NCI-H1105 treated with DMSO at 0.1 percent for 48 hours (cell line): Measurements from ENCODE around the gene PPP5C.
"Not testable (repeated sequence)": the region's sequence is repeated elsewhere in the genome, so short reads cannot be mapped to it uniquely, and the experiment has no call there.

Experiments
- DNase-seq: peaks from one replicate; lab custom pipeline; 2025; lab: John Stamatoyannopoulos, UW

PPP5C gene

DNA sequence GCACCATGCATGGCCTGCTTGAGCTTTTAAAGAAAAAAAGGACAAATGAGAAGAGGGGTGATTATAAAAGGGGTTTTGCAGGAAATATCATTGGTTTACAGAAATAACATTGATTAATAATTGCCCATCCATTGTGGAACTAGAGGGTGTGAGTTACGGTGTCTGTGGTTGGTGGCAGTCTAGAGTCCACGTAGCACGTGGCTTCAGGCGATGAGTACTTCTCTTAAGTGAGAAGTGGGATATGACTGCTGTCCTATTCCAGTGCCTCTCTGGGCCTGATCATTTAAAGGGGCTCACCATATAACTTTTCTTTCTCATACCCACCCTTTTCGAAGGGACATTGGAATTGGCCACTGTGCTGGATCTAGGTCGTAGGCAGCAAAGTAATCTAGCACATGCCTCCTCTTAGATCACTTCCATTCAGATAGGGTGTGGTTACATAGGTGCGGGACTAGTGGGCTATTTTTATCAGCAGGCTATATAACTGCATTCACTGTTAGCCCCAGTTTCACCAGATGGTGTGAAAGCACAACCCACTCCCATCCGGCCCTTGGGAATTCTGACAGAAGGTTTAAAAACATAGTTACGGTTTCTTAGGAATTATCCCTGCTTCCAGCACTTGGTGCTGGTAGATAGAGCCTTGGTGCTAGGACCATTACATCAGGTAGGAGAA is 19.9 kb downstream of the PPP5C start:
- DNase-seq: no peak

DNA sequence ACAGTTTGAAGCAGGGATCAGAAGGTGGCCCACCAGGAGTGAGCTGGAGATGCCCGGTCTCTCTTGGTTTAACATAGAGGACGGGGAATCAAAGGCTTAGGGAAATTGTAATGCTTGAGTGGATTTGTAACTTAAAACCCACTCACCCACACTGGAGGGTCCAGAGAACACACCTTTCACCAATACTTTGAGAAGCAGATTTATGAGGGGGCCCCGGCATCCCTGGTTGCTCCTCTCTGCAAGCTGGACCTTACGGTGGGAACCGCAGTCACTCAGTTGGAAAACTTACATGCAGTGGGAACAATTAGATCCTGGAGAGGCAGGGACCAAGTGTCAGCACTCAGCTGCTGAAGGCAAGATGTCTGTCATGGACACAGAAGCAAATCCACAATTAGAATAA is 20.5 kb downstream of the PPP5C start:
- no peak for DNase-seq

DNA sequence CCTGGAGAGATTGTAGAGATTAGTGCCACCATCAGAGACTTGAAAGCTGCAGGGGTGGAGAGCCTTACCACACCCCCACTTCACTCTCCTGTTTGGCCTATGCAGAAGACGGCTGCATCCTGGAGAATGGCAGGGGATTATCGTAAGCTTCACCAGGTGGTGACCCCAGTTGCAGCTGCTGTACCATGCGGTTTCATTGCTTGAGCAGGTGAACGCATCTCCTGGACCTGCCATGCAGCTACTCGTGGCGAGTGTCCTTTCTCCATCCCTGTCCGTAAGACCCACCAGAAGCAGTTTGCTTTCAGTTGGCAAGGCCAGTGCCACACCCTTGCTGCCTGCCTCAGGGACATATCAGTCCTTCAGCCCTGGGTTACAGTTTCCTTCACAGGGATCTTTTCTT is 21.2 kb downstream of the PPP5C start:
- no peak for DNase-seq

DNA sequence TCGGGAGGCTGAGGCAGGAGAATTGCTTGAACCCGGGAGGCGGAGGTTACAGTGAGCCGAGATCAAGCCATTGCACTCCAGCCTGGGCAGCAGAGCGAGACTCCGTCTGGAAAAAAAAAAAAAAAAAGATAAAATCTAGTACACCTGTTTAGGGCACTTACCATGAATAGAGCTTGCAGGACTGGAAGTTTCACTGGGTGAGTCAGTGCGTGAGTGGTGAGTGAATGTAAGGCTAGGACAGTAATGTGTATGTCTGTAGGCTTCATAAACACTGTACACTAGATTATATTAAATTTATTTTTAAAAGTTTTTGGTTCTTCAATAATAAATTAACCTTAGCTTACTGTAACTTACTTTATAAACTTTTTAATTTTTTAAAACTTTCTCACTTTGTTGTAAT is 22.9 kb downstream of the PPP5C start:
- no peak for DNase-seq

DNA sequence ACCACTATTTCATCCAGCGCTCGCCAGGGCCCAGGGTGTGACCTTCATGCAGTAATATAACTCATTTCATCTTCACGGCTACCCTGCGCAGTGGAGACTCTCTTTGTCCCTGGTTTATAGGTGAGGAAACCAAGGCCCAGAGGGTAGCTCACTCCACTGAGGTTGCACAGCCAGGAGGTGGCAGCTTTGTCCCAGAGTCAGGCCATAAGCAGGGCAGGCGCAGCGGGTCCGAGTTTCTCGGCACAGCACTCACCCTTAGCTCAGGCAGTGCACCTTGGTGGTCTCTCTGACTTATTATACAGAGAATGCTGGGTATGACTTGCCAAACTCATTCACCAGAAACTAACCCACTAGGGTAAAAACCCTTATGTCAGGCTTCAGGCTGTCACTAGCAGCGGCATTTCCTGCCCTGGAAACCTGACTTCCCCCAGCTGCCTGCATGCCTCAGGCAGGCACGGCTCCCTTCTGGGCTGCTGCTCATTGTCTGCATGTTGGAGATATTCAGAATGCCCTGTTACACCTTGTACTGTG is 24.5 kb downstream of the PPP5C start:
- DNase-seq: no peak

DNA sequence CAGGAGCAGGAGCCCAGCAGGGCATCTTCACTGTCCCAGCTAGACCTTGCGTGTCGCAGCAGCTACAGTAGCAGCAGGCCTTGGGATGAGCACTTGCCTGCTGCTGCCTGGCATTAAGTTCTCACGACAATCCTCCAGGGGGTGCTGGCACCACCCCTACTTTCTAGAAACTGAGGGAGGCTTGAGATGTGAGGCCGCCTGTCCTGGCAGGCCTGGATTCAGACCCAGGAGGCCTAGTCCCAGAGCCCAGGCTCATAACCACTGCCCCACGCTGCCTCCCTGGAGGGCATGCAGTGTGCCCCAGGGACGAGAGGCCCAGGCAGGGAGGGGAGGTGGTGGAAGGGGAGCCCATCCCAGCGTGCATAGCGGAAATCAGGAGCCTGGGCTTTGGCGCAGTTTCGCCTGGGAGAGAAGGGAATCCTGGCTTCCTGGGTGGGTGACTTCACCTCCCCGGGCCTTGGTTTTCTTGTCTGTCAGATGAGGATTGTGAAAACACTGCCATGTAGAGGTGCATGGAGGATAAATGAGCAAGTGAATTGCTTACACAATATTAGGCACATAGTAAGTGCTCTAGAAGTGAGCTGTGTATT is 26.1 kb downstream of the PPP5C start:
- no peak for DNase-seq

DNA sequence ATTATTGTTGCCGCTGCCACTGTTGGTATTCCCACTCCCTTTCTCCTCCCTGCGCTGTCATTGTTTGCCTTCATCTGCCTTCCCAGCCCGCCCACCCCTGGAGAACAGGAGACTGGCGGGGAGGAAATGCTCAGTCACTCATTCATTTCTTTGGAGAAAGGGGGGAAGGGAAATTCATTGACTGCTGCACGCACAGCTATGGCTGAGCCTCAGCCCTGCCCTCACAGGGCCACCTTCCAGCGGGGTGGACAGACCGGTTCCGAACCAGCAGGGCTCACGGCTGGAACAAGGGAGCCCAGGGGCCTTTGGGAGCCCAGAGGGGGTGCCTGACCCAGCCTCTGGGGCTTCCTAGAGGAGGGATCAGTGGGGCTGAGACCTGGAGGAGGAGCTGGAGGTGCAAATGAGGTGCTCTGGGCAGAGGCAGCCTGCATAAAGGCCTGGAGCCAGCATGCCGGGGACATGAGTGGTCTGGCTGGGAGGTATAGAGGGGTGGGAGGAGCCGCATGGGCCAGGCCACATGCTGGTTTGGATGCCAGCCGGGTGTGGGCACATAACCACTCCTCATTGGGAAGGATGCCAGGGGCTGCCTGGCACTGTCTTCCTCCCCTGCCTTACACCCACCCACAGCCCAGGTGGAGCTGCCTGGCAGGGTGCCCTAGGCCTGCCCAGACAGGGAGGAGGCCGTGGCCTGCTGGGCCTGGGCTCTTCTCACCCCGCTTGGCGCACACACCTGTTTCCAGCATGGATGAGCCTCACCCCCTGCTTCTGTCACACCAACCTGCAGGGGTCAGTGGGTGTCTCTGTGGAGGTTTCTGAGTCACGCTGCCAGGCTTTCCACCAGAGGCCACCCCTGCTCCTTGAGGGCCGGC is 26.8 kb downstream of the PPP5C start:
- DNase-seq: peak; percentile 99

DNA sequence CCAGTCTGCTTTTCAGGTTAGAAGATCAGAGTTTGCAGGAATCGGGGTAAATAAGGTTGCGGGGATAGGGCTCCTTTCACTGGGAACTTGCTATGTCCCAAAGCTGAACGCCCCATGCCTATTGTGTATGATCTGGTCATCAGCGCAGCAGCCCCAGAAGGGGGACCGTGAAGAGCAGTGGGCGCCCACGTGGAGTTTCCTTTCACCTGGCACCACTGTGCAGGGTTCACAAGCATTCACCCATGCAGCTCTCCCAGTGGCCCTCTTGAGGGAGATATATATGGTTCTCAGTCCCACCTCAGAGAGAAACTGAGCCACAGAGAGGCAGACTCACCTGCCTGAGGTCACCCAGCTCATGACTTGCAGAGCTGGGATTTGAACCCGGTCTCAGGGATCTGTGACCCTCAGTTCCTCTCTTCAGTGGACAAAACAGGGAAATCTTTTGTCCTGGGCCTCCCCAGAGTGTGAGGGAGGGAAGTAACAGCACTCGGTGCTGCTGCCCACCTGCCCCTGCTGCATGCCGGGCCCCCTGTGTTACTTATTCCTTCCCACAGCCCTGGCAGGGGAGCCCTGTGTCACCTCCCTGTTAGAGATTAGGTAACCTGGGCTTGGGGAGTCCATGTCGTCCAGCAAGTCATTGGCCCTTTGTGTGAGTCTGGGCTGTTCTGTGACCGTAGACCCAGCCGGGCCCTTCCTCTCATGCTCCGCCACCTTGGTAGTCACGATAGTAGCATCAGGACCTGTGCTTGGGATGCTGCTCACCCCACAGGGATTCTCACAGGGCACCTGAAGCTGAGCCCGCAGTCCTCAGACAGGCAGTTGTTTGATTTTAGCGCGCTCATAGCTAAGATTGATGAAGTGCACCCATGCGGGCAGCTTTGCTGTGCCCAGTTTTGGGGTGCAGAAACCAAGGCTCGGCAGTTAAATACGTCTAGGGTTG is 27.9 kb downstream of the PPP5C start:
- DNase-seq: no peak

DNA sequence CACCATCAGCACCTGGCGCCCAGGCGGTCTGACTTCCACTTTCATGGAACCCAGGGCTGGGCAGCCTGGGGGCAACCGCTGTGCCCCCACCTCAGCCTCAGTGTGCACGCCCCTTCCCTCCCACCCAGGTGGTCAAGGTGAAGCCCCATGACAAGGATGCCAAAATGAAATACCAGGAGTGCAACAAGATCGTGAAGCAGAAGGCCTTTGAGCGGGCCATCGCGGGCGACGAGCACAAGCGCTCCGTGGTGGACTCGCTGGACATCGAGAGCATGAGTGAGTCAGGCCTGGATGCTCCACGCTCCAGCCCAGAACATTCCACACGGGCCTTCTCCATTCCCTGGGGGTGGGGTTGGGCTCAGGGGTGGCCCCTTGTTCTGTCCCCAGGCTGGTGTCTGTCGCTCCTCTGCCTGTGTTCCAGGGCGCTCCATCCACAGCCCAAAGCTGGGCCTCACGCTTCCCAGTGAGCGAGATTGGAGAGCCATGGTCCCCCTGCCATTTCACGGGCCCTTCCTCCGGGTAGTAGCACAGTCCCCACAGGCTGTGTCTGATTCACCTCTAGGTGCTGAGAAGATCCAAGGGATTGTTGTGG is 28.7 kb downstream of the PPP5C start:
- DNase-seq: not testable (repeated sequence)

DNA sequence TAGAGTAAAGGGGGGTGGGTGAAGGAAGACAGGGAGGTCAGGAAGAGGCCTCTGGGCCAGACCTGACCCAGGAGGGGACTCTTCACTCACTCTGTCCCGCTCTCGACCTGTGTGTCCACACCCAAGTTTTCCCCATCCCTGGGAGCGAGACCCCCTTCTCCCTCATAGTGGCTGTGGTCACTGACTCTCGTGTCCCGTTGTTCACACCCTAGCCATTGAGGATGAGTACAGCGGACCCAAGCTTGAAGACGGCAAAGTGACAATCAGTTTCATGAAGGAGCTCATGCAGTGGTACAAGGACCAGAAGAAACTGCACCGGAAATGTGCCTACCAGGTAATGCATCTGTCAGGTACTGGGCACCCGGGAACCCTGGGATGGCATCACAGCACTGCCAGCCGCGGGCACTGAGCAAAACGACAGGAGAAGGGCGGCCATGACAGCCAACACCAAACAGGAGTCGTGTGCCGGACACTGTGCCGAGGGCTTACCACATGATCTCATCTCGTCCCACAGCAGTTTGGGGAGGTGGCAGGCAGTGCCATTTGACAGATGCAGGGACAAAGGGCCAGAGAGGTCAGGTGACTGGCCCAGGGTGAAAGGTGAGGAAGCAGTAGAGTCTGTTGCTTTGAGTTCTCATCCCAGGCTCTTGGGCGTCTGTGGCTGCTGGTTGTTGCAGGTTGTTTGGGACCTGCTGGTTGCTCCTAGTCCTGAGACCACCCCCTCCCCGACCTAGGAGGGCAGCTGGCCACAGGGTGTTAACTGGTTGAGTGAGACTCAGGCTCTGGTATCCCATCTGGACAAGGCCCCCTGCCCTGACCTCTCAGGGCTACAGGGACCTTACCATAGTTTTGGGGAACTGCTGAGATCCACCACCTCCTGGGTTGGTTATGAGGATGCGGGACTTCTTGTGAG is 29.6 kb downstream of the PPP5C start:
- no peak for DNase-seq

DNA sequence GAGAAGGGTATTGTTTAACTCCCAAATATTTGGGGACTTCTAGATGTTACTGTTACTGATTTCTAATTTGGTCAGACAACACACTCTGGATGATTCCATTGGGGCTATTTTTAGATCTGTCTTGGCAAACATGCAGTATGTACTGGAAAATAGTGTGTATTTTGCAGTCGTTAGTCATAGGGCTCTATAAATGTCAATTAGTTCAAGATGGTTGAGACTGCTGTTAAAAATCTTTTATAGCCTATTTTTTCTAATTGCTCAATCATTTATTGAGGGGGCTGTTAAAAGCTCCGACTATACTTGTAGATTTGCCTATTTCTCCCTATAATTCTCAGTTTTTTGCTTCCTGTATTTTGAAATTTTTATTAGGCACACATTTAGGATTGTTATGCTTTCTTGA is 31.4 kb downstream of the PPP5C start:
- DNase-seq: peak; percentile 55

DNA sequence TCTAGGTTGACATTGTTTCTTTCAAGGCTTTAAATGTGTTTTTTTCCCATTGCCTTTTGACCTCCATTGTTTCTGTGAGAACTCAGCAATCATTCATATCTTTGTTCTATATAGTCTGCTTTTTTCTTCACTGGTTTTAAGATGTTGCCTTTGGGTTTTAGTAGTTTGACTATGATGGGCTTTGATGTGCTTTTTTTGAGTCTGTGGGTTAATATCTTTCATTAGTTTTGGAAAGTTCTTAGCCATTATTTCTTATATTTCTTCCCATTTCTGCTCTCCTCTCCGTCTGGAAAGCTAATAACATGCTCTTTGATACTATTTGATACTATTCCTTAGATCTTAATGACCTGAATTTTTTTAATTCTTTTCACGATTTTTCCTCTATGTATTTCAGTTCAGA is 33.8 kb downstream of the PPP5C start:
- no peak for DNase-seq

DNA sequence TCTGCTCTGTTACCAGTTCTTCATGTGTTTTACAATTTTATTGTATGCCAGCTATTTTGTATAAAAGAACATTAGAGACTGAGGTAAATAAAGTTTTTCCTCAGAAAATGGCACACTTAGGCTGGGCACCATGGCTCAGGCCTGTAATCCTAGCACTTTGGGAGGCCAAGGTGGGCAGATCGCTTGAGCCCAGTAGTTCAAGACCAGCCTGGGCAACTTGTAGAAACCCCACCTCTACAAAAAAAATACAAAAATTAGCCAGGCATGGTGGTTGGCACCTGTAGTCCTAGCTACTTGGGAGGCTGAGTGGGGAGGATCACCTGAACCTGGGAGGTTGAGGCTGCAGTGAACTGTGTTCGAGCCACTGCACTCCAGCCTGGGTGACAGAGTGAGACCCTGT is 34.5 kb downstream of the PPP5C start:
- no peak for DNase-seq

DNA sequence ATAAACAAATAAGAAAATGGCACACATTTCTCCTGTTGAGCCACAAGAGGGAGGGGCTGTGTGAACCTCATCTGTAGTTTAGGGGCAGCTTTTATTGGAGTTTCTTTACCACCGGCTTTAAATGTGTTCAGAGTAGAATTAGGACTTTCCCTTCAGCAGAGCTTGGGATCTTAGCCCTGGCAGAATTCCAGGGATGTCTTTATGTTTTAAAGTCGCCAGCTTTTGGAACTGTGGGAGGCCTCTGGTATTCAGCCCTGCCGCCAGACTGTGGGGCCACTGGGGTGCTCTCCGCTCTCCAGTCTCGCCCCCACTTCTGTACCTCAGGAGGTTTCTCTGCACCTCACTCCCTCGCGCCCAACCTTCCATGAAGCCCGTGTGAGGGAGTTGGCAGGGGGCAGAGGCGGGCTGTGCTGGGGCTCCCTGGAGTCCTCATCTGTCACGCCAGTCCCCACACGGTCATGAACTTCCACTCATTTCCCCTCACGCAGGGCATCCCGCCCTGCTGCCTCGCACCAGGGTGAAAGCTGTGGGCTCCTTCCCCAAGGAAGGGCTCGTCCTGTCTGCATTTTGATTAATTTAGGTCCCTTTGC is 35.0 kb downstream of the PPP5C start:
- DNase-seq: no peak

DNA sequence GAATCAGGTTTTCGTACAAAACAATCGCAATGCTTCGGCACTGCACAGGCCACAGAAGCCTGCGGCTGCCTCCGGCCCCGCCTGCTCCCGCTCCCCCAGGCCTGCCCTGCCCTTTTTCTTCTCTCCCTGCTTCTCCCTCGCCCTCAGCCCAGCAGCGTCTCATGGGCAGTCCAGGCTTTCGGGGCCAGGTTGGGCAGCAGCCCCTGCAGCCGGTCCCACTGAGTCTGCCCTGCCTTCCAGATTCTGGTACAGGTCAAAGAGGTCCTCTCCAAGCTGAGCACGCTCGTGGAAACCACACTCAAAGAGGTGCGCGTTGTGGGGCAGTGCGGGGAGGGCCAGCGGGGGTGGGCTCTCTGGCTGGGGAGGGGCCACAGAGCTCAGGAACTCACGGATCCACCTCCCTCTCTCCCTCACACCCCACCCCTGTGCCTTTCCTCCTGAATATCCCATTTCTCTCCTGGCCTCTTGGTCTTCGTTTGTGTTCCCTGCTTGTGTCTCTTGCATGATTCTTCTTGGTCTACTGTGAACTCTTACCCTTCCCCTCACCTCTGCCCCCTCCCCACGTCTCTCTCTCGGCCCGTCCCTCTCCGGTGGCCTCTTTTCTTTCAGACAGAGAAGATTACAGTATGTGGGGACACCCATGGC is 36.4 kb downstream of the PPP5C start:
- DNase-seq: no peak

DNA sequence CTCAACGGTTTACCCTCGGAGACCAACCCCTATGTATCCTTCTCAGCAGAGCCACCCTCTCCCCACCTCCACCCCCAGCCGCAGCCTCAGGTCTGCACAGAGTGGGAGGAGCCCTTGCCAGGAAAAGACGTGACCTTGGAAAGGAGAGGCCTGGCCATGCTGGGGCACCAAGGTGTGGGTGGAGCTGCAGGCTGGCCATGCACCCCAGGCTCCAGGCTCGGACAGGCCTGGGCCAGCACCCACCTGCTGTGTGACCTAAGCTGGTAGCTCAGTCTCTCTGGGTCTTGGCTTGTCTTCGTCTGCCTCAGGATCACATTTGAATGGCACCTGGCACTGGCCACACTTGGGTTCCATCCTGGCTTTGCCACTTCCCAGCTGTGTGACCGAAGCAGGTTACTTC is 37.0 kb downstream of the PPP5C start:
- DNase-seq: no peak

DNA sequence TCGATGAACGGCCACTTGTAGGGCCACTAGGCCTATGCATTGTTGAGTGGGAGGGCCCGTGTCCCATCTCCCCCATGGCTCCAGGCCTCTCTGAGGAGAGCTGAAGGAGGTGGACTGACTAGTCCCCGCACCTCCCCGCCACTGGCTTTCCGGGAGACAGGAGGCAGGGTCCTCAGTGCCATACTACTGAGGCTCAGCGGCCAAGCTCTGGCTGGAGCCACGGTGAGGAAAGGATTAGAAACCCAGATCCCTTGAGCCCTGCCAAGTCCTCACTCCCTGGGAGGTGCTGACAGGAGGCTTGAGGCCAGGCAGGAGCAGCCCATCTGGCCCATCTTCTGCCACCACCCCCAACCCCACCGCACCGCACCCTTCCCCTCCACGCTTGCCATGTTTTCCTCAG is 37.5 kb downstream of the PPP5C start:
- DNase-seq: no peak

DNA sequence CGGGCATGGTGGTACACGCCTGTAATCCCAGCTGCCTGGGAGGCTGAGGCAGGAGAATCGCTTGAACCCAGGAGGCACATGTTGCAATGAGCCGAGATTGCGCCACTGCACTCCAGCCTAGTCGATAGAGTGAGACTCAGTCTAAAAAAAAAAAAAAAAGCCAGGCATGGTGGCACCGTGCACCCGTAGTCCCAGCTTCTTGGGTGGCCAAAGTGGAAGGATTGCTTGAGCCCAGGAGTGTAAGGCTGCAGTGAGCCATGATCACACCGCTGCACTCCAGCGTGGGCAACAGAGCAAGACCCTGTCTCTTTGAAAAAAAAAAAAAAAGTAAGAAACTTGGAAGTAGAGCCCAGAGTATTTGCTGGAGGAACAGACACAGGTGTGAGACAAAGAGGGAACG is 38.7 kb downstream of the PPP5C start:
- DNase-seq: no peak

DNA sequence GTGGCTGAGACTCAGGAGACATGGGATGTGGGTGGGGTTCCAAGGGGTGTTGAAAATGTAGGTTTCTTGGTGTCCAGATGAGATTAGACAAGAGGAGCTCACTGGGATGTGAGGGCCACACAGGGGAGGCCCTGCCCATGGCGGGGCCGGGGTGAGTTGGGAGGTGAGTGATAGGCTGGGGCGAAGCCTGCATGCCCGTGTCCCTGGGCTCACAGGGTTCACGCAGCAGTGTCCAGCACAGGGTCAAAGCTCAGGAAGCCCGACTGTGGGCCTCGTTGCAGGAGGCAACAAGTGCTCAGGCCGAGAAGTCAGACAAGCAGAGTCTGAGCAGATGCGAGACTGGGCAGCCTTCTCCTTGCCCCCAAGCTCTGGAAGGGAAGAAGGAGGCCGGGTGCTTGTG is 39.3 kb downstream of the PPP5C start:
- DNase-seq: no peak
